Measurements from ENCODE around the gene IL13RA1. TPM values are rescaled to one million over a fixed set of nuclear protein-coding genes. Genes with fewer than 3 reads are reported as not detected.
A peak's percentile ranks its signal among the peaks of the same experiment; 100 is the strongest.
"Not testable (repeated sequence)": the region's sequence is repeated elsewhere in the genome, so short reads cannot be mapped to it uniquely, and the experiment has no call there.

The IL13RA1 gene
- total RNA-seq, 2 donors from 2014 or later, result 101 to 112 TPM

DNA sequence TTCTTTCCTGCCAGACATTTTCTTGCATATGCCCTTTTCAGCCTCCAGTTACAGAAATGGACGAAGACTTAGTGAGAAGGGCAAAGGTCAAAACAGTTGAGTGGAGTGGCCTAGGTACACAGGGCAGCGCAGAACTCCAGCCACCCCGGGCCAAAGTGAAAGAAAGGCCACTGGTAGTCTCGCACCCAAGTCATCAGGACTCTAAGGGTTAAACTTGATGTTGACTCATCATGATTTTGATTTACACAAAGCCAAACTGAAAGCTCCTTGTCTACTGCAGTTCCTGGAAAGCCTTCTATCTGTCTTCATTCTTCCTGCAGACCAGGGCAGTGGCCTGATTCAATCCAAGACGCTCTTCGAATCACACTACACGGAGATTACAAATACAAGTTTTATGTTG lies 2.6 kb upstream of the IL13RA1 start:
- intact Hi-C loops (cut with DNase I, micrococcal nuclease), result no loop called here
- DNase-seq (no peak), ATAC-seq (peak; percentile 18)

DNA sequence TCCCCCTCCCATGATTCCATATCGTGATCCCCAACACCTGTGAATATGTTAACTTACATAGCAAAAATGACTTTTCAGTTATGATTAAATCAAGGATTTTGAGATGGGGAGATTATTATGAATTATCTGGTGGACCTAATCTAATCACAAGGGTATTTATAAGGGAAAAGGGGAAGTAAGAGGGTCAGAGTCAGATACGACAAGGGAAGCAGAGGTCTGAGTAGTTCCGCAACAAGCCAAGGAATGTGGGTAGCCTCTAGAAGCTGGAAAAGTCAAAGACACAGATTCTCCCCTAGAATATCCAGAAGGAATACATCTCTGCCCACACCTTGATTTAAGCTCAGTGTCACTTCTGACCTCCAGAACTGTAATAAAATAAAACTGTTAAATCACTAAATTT lies 1.0 kb upstream of the IL13RA1 start:
- intact Hi-C loops (cut with DNase I, micrococcal nuclease), result no loop called here

DNA sequence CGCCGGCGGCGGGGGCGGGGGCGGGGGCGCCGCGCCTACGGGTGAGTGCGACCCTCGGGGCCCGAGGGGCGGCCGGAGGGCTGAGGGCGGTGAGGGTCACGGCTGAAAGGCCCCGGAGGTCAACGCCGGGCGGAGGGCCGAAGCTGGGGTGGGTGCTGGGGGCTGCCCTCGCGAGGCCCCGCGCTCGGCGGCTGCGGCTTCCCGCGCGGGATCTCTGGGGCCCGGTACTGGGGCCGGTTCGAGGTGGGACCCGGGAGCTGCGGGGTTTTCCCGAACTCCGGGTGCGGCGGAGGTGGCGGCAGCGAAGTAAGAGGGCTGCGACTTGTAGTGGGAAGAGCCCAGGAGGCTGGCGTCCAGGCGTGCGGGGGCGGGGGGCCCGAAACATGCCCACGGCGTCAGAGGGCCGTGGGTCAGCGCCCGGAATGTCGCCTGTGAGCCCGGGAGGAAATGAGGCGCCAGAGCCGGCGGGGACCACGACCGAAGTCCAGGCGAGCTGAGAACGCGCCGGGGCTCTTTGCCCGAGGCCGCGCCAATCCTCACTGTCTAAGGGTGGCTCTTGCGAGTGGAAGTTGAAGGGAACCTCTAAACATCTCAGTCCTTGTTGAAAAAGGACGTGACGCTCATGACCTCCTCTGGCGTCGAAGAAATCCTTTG lies 407 bp downstream of the IL13RA1 start:
- DNase-seq, result peak in 1 of 2 donors; percentile 54
- peak; percentile 38 for ATAC-seq
- intact Hi-C loops (cut with DNase I, micrococcal nuclease), result no loop called here

More for the DNA sequence above, 1.0 kb upstream of the IL13RA1 start:
- DNase-seq, result no peak
- ATAC-seq, result no peak

DNA sequence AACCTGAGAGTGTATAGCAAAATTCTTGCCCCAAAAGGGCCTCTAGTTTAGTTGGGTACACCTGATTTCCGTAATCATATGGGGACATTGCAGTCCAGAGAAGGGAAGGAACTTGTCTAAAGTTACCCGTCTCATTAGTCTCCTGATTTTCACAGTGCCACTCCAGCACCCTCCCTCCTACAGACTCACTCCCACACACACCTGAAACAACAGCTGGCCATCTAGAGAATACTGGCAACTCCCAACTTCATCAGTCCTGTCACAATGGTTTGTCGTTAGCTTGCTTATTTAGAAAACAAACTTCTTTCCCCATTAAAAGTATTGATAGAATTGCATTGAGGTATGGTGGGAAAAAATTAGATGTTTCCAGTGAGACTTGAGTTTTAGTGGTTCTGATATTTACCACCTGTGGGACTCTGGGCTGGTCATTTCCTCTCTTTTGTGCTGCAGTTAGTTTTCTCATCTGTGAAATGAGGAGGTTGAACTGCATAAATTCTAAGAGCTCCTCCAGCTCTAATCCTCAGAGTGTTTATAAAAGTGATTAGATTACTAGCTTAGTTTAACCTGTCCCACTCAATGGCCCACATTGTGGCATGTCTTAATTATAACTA lies 1.7 kb downstream of the IL13RA1 start:
- intact Hi-C loops (cut with DNase I, micrococcal nuclease), result no loop called here
- ATAC-seq, result no peak
- DNase-seq, result no peak

DNA sequence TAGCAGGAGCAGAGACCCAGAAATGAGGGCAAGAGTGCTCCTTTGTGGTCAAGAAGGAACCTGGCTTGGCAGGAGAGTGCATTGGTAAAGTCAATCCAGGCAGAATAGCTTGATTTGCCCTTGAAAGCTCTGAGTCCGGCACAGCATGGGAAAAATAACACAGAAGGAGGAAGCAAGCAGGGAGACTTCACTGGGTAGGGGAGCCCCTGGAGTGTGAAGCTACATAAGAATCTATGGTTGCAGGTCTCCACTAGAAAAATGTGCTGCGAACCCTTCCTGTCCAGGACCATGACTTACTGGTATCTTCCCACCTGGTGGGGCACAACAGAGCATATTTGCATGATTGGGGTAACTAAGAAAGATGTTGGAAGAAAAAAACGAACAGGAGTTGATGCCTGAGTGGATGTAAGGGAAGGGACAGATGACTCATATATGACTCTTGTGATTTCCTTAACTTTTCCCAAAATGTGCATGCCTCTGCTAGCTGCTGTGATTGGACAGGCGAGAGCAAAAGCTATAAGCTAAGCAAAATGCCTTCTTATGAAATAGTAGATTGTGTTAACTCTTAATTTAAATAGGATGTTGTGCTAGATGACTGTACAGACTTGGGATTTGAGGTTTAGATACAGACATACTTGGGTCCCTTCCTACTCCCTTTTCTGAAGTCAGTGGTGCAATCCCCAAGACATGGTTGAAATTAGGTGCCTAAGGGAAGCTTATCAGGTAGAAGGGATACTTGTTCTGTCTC lies 3.3 kb downstream of the IL13RA1 start:
- no peak for ATAC-seq
- intact Hi-C loops (cut with DNase I, micrococcal nuclease), result no loop called here
- DNase-seq, result no peak

DNA sequence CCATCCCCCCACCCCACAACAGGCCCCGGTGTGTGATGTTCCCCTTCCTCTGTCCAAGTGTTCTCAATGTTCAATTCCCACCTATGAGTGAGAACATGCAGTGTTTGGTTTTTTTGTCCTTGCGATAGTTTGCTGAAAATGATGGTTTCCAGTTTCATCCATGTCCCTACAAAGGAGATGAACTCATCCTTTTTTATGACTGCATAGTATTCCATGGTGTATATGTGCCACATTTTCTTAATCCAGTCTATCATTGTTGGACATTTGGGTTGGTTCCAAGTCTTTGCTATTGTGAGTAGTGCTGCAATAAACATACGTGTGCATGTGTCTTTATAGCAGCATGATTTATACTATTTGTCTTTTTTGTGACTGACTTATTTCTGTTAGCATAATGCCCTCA lies 5.1 kb downstream of the IL13RA1 start:
- DNase-seq; intact Hi-C loops (cut with DNase I, micrococcal nuclease); ATAC-seq: not testable (repeated sequence)

DNA sequence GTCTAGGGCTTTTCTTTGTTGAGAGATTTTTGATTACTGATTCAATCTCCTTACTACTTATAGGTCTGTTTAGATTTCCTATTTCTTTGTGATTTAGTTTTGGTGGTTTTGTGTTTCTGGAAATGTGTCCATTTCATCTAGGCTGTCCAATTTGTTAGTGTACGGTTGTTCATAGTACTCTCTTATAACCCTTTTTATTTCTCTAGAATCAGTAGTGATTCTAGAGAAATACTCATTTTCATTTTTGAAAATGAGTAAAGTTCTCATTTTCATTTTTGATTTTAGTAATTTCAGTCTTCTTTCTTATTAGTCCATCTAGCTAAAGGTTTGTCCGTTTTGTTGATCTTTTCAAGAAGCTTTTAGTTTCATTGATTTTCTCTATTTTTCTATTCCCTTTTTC lies 7.5 kb downstream of the IL13RA1 start:
- intact Hi-C loops (cut with DNase I, micrococcal nuclease), result no loop called here
- no peak for ATAC-seq

DNA sequence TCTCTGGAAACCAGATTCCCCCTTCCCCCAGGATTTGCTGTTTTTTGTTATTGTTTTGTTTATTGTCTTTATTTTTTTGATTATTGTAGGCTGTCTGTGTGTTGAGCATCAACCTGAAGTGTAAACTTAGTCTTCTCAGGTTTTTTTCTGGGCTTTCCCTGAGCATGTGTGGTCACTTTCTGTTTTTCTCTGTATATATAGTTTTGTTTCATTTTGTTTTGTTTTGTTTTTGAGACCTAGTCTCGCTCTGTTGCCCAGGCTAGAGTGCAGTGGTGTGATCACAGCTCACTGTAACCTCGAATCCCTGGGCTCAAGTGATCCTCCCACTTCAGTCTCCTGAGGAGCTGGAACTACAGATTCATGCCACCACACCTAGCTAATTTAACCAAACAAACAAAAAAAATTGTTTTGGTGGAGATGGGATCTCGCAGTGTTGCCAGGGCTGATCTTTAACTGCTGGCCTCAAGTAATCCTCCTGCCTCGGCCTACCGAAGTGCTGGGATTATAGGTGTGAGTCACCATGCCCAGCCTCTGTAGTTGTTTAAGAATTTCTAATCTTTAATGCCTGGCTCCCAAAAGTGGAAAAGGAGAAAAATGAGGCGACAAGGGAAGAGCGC lies 9.1 kb downstream of the IL13RA1 start:
- DNase-seq (no peak), ATAC-seq (peak; percentile 38)
- intact Hi-C loops (cut with DNase I, micrococcal nuclease), result no loop called here

More for the DNA sequence above, 7.5 kb downstream of the IL13RA1 start:
- DNase-seq, result no peak

DNA sequence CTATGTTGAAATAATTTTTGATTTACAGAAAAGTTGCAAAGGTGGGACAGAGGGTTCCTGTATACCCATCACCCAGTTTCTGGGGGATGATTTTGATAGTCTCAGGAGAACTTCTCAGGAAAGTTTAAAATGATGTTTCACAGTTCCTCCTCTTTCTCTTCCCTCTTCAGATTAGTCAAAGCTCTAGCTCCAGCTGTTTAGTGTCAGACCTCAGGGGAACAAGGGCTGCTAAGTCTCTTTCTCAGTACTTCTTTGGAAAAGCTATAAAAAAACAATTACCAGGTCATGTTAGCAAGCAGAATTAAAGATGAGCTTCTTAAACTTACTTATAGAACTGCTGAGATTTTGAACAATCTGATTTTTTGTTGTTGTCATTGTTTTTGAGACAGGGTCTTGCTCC lies 12.2 kb downstream of the IL13RA1 start:
- no peak for ATAC-seq
- intact Hi-C loops (cut with DNase I, micrococcal nuclease), result no loop called here
- no peak for DNase-seq

DNA sequence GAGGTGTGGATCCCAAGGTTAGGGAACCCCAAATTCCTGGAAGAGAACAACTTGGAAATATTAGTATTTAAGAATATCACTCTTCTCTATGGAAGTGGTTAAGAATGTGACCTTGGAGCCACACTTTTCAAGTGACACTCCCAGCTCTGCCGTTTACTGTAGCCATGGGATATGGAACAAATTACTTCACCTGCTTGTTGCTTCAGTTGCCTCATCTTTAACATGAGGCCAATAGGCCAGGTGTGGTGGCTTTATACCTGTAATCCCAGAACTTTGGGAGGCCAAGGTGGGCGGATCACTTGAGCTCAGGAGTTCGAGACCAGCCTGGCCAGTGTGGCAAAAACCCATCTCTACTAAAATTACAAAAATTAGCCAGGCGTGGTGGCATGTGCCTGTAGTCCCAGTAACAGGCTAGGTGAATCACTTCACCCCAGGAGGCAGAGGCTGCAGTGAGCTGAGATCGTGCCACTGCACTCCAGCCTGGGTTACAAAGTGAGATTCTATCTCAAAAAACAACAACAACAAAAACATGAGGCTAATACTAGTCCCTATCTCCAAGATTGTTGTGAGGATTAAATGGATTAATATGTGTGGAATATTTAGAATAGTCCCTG lies 13.0 kb downstream of the IL13RA1 start:
- DNase-seq, result no peak
- peak; percentile 55 for ATAC-seq
- intact Hi-C loops (cut with DNase I, micrococcal nuclease), result no loop called here

DNA sequence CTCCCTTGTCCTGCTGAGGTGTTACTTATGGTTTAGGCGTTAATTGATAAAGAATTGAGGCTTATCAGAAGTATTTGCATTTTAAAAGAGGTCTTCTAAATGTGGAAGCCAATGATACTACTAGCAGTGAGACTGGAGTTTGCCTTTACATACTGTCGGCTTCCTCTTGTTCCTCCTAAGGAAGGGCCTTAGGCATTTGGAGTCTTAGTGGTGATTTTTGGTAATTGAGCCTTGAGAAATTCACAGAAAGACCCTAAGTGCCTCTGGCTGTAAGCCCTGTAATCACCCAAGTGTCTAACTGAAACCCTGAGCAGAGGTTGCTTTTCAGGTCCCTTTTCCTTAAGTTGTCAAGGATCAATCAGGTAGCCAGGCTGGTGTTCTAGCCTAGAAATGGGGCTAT lies 14.8 kb downstream of the IL13RA1 start:
- ATAC-seq (no peak), DNase-seq (no peak)
- intact Hi-C loops (cut with DNase I, micrococcal nuclease), result no loop called here

DNA sequence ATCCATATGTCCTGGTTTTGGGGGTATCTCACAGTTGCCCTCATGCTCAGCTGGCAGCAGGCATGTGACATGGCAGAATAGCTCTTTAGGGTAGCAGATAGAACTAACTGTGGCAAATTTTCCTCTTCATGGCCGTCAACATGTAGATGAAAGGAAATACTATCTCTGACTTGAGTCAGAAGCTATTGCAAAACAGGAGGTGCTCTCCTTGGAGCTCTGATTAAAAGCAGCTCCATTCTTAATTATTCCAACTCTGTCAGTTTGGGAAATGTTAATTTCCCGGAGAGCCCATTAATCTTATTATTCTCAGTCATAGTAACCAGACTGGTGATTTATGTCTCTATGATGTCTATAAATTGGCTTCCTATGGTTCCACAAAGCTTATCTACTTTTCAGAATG lies 18.2 kb downstream of the IL13RA1 start:
- ATAC-seq (no peak), DNase-seq (no peak)
- intact Hi-C loops (cut with DNase I, micrococcal nuclease), result no loop called here

DNA sequence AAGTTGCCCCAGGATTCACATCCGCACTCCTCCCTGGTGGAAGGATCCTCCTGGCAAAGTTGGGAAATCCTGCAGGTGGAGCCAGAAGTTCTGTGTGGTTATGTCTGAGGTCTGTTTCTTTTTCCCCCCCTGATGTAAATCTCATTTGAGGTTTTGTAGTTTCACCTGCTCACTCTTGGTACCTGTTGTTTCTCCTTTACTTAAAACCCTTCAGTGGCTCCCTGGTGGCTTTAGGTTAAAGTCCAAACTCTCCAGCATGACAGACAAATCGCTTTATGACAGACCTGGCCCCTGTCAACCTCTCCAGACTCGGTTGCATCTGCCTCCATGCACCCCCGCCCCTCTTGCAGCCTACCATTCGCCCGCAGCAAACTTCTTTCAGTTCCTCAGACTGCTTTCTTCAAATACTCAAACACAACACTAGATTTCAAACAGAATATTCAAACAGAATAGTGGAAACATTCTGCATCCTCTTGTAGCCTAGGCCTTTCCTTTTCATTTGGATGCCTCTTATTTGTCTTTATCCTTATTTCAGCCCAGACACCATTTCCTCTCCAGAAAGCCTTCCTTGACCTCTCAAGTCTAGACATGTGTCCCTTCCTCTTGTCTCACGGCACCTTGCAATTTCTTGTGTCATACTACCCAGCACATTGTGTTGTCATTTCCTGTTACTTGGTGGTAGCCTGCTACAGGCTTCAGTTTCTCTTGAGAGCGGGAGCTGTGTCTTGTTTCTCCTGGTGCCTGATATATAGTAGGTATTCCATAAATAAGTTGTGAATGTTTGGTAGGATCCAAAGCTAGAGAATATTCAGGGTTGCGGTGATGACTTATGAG lies 24.8 kb downstream of the IL13RA1 start:
- intact Hi-C loops (cut with DNase I, micrococcal nuclease), result no loop called here
- ATAC-seq (no peak), DNase-seq (no peak)

DNA sequence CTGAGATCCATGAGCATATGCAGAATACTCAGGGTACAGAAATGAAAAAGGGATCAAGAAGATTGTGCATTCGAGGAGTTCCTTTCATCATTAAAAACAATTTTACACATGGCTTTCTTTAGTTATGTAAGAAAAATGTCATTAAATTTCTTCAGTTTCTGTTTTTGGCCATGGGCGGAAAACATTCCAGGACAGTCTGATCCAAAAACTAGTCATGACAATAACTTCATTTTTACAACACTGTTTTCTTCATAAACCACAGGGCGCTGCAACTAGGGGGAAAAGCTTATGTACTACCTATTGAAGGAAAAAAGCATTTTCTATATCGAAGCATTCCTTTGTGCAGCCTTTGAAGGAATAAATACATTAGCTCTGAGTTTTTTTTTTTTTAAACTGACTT lies 28.2 kb downstream of the IL13RA1 start:
- ATAC-seq (no peak), DNase-seq (no peak)
- intact Hi-C loops (cut with DNase I, micrococcal nuclease), result no loop called here

DNA sequence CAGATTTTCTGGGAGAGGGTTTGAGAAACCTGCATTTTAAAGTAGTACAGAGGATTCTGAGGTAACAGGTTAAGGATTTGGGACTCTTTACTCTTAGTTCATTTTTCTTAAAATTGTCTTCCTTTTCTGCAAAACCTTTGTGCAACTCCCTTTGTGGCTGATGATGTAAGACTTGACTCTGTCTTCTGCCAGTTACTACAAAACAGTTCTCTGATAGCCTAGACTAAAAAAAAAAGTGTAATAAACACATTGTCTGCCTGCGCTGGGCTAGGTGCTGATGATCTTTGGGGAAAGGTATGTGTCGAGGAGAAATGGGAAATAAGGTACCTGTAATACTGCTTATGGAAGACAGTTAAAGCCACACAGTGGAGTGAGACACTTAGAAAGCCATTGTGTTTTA lies 28.7 kb downstream of the IL13RA1 start:
- no peak for ATAC-seq
- no peak for DNase-seq
- intact Hi-C loops (cut with DNase I, micrococcal nuclease), result no loop called here

DNA sequence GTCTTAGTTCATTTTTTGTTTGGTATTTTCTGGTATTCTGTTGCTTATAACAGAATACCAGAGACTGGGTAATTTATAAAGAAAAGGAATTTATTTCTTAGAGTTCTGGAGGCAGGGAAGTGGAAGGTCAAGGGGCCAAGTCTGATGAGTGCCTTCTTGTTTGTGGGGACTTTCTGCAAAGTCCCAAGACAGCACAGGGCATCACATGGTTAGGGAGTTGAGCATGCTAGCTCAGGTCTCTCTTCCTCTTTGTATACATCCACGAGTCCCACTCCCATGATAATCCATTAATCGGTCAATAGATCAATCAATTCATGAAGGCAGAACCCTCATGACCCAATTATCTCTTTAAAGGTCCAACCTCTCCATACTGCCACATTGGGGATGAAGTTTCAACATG lies 31.1 kb downstream of the IL13RA1 start:
- DNase-seq (no peak), ATAC-seq (no peak)
- intact Hi-C loops (cut with DNase I, micrococcal nuclease), result no loop called here

DNA sequence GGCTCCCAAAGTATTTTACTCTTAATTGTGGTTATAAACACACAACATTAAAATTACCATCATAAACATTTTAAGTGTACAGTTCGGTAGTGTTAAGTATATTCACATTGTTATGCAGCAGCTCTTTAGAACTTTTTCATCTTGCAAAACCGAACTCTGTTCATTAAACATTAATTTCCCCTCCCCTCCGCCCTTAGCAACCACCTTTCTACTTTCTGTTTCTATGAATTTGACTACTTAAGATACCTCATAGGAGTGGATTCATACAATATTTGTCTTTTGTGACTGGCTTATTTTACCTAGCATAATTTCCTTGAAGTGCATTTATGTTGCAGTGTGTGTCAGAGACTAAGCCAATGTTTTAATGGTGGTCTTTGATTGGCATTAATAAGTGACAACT lies 32.6 kb downstream of the IL13RA1 start:
- intact Hi-C loops (cut with DNase I, micrococcal nuclease), result no loop called here
- ATAC-seq, result no peak
- no peak for DNase-seq

DNA sequence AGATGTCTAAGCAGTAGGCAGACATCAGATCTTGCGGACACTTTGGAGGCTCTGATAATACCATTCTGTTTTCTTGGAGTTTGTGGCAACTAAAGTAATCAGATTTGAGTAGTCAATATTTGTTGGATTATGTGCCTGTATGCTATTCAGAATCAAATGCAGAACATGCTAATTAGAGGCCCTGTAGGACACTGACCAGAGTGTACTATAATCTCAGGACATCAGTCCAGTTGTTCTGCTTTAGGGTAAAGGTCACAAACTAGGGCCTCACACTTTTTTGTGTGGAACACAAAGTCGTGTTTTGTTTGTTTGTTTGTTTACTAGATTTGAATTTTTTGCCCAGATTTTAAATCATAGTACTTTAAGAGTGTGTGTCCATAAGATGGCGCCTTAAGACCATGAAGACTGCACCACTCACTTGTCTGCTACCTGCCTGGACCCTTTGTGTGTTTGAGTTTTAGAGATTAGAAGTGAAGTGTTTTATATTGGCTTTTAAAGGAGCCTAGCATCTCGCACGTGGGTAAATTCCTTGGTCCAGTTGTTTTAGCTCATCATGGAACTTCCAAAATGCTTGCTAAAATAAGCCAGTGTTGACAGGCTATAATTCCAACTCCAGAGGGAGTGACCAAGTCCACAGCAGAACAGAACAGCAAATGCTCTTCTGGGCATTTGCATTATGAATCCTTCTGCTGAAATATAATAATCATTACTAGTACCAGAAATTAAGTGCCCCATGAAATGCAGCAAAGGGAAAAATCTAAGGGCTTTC lies 34.7 kb downstream of the IL13RA1 start:
- no peak for DNase-seq
- intact Hi-C loops (cut with DNase I, micrococcal nuclease), result no loop called here
- no peak for ATAC-seq

Data from left colon (tissue), 2 donors.